ENCODE data around the gene CPSF4L. TPM values are rescaled to one million over a fixed set of nuclear protein-coding genes. Genes with fewer than 3 reads are reported as not detected.
A peak's percentile ranks its signal among the peaks of the same experiment; 100 is the strongest.

The CPSF4L gene
- total and polyA plus RNA-seq, 2 of the 13 experiments (the other 11 are each of a cell fraction or from before 2014, with no cell fraction given): 0.73 to 1.6 TPM

DNA sequence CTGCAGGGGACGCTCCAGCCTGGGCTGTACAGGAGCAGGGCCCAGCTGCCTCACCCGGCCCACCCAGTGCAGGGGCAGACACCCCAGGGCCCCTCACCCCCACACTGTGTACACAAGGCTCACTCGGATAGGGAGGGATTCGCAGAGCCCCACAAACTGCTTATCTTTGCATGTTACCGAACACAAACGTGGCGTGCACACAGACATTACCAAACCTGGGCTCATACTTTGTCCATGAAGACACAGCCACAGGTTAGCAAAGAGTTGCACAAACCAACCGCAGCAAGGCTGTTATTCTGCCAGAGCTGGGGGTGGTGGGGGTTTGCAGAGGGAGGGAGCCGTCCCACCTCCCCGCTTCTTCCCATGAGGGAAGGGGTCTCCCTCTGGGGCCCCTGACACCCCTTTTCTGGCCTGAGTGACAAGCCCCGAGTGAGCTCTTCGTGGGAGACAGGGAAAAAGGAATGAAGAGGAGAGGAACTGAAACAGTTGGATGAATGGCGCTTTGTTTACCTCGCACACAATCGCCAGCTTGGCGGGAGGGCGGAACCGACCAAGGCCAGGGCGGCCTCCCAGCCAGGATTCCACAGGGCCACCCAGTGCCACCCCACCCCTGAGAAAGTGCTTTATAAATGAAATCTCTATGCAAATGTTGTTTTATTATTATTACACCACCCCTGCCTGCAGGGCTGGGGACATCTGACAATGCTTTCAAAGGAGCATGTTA is 434 bp upstream of the CPSF4L start (continued):
- TF ChIP-seq KDM2A (CRISPR knock-in tag; IDR thresholded peaks at IDR 0.05; ENCODE audit: borderline replicate concordance, low read depth): peak; percentile 64; the same call in 1 of the 2 replicates
- TF ChIP-seq ZNF644 (CRISPR knock-in tag; IDR thresholded peaks at IDR 0.05; ENCODE audit: low read depth): peak; percentile 49; the same call in 1 of the 2 replicates
- no peak for TF ChIP-seq NFE2L2 (IDR thresholded peaks at IDR 0.05; ENCODE audit: low read length)
- TF ChIP-seq PAF1 (CRISPR knock-in tag; IDR thresholded peaks at IDR 0.05): no peak
- no peak for TF ChIP-seq TEAD2 (CRISPR knock-in tag; IDR thresholded peaks at IDR 0.05)
- TF ChIP-seq, protein P1, sequence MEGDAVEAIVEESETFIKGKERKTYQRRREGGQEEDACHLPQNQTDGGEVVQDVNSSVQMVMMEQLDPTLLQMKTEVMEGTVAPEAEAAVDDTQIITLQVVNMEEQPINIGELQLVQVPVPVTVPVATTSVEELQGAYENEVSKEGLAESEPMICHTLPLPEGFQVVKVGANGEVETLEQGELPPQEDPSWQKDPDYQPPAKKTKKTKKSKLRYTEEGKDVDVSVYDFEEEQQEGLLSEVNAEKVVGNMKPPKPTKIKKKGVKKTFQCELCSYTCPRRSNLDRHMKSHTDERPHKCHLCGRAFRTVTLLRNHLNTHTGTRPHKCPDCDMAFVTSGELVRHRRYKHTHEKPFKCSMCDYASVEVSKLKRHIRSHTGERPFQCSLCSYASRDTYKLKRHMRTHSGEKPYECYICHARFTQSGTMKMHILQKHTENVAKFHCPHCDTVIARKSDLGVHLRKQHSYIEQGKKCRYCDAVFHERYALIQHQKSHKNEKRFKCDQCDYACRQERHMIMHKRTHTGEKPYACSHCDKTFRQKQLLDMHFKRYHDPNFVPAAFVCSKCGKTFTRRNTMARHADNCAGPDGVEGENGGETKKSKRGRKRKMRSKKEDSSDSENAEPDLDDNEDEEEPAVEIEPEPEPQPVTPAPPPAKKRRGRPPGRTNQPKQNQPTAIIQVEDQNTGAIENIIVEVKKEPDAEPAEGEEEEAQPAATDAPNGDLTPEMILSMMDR (CRISPR knock-in tag; IDR thresholded peaks at IDR 0.05): peak; percentile 78
- TF ChIP-seq ZSCAN31 (CRISPR knock-in tag; IDR thresholded peaks at IDR 0.05; ENCODE audit: low read depth): peak; percentile 81
- TF ChIP-seq SSRP1 (CRISPR knock-in tag; IDR thresholded peaks at IDR 0.05): 0 out of 2 replicates have a peak, but pooled peaks have one; percentile 23
- TF ChIP-seq, protein P2, sequence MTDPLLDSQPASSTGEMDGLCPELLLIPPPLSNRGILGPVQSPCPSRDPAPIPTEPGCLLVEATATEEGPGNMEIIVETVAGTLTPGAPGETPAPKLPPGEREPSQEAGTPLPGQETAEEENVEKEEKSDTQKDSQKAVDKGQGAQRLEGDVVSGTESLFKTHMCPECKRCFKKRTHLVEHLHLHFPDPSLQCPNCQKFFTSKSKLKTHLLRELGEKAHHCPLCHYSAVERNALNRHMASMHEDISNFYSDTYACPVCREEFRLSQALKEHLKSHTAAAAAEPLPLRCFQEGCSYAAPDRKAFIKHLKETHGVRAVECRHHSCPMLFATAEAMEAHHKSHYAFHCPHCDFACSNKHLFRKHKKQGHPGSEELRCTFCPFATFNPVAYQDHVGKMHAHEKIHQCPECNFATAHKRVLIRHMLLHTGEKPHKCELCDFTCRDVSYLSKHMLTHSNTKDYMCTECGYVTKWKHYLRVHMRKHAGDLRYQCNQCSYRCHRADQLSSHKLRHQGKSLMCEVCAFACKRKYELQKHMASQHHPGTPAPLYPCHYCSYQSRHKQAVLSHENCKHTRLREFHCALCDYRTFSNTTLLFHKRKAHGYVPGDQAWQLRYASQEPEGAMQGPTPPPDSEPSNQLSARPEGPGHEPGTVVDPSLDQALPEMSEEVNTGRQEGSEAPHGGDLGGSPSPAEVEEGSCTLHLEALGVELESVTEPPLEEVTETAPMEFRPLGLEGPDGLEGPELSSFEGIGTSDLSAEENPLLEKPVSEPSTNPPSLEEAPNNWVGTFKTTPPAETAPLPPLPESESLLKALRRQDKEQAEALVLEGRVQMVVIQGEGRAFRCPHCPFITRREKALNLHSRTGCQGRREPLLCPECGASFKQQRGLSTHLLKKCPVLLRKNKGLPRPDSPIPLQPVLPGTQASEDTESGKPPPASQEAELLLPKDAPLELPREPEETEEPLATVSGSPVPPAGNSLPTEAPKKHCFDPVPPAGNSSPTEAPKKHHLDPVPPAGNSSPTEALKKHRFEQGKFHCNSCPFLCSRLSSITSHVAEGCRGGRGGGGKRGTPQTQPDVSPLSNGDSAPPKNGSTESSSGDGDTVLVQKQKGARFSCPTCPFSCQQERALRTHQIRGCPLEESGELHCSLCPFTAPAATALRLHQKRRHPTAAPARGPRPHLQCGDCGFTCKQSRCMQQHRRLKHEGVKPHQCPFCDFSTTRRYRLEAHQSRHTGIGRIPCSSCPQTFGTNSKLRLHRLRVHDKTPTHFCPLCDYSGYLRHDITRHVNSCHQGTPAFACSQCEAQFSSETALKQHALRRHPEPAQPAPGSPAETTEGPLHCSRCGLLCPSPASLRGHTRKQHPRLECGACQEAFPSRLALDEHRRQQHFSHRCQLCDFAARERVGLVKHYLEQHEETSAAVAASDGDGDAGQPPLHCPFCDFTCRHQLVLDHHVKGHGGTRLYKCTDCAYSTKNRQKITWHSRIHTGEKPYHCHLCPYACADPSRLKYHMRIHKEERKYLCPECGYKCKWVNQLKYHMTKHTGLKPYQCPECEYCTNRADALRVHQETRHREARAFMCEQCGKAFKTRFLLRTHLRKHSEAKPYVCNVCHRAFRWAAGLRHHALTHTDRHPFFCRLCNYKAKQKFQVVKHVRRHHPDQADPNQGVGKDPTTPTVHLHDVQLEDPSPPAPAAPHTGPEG (CRISPR knock-in tag; IDR thresholded peaks at IDR 0.05): peak; percentile 88
- TF ChIP-seq ZSCAN22 (CRISPR knock-in tag; IDR thresholded peaks at IDR 0.05): peak; percentile 63; the same call in 1 of the 2 replicates
- TF ChIP-seq YEATS2 (CRISPR knock-in tag; IDR thresholded peaks at IDR 0.05; ENCODE audit: borderline replicate concordance): peak; percentile 58
- peak; percentile 46; the same call in 1 of the 2 replicates for TF ChIP-seq HNF4A (CRISPR knock-in tag; IDR thresholded peaks at IDR 0.05)
- TF ChIP-seq ZNF75D (CRISPR knock-in tag; IDR thresholded peaks at IDR 0.05; ENCODE audit: borderline replicate concordance): no peak
- 0 out of 2 replicates have a peak, but pooled peaks have one; percentile 43 for TF ChIP-seq ZNF101 (CRISPR knock-in tag; IDR thresholded peaks at IDR 0.05; ENCODE audit: borderline replicate concordance, low read depth)
- TF ChIP-seq TOE1 (CRISPR knock-in tag; IDR thresholded peaks at IDR 0.05): no peak
- TF ChIP-seq TOPORS (CRISPR knock-in tag; IDR thresholded peaks at IDR 0.05): peak; percentile 64; the same call in 1 of the 2 replicates
- TF ChIP-seq ARNT (IDR thresholded peaks at IDR 0.05): no peak
- TF ChIP-seq, protein P3, sequence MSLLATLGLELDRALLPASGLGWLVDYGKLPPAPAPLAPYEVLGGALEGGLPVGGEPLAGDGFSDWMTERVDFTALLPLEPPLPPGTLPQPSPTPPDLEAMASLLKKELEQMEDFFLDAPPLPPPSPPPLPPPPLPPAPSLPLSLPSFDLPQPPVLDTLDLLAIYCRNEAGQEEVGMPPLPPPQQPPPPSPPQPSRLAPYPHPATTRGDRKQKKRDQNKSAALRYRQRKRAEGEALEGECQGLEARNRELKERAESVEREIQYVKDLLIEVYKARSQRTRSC (CRISPR knock-in tag; IDR thresholded peaks at IDR 0.05; ENCODE audit: low read depth): no peak
- TF ChIP-seq HDAC1 (CRISPR knock-in tag; IDR thresholded peaks at IDR 0.05): peak; percentile 66; the same call in 1 of the 2 replicates
- TF ChIP-seq SNRNP70 (IDR thresholded peaks at IDR 0.05; ENCODE audit: low read depth, low read length): no peak
- 0 out of 2 replicates have a peak, but pooled peaks have one; percentile 66 for TF ChIP-seq ETV6 (CRISPR knock-in tag; conservative IDR thresholded peaks at IDR 0.05)
- TF ChIP-seq, protein P4, sequence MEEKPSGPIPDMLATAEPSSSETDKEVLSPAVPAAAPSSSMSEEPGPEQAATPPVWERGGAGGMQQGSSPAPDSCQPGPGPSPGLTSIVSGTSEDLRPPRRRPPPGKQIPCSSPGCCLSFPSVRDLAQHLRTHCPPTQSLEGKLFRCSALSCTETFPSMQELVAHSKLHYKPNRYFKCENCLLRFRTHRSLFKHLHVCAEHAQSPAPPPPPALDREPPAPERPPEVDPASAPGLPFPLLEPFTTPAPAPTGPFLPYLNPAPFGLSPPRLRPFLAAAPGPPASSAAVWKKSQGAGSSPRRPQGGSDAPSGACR (CRISPR knock-in tag; IDR thresholded peaks at IDR 0.05): peak; percentile 92

Data from HepG2 (cell line).